ENCODE data around the gene FAAP100. TPM values are rescaled to one million over a fixed set of nuclear protein-coding genes. Genes with fewer than 3 reads are reported as not detected.

Gene FAAP100
- total and polyA plus RNA-seq, 12 donors = 8.7 to 30.6 (median 13.3) TPM

- DNase-seq (peak in 1 of 2 donors; percentile 52), ATAC-seq (peak; percentile 4 to 28 (median 24))
- intact Hi-C loops (cut with DNase I) = loop anchor here in 1 of 10 donors (5.0 kb wide), 1 partner anchor 33 kb away; the partner anchor contains the start of gene FAAP100
- Histone ChIP-seq H3K36me3 (no peaks in the 10 kb centered on the region), H3K27me3 (peaks cover 0 to 25% (median 12%) of the 10 kb centered on the region in 7 donors), H3K27ac (peak overlapping the region in 8 of 10 donors; percentile 13 to 100 (median 50)), H3K9me3 (no peaks in the 10 kb centered on the region), H3K4me1 (peaks cover 22 to 63% (median 55%) of the 10 kb centered on the region in 9 donors), H3K4me3 (peak overlapping the region; percentile 33 to 62 (median 55))
- WGBS, 2 donors = 1% methylated on average over 32 to 47 of the region's 47 CpGs
- TF ChIP-seq, protein P1, sequence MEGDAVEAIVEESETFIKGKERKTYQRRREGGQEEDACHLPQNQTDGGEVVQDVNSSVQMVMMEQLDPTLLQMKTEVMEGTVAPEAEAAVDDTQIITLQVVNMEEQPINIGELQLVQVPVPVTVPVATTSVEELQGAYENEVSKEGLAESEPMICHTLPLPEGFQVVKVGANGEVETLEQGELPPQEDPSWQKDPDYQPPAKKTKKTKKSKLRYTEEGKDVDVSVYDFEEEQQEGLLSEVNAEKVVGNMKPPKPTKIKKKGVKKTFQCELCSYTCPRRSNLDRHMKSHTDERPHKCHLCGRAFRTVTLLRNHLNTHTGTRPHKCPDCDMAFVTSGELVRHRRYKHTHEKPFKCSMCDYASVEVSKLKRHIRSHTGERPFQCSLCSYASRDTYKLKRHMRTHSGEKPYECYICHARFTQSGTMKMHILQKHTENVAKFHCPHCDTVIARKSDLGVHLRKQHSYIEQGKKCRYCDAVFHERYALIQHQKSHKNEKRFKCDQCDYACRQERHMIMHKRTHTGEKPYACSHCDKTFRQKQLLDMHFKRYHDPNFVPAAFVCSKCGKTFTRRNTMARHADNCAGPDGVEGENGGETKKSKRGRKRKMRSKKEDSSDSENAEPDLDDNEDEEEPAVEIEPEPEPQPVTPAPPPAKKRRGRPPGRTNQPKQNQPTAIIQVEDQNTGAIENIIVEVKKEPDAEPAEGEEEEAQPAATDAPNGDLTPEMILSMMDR (IDR thresholded peaks at IDR 0.05) = no peak
These were observed 33.3 kb downstream of the FAAP100 start for GRCh38 chr17:81518785-81519283.

GRCh38 chr17:81518113-81518784 is 33.9 kb downstream of the FAAP100 start:
- DNase-seq (no peak), ATAC-seq (peak in 1 of 8 donors; percentile 2)
- Histone ChIP-seq H3K27ac (peak overlapping the region in 8 of 10 donors; percentile 24 to 100 (median 50)), H3K27me3 (peaks cover 0 to 19% (median 6%) of the 10 kb centered on the region in 7 donors), H3K4me3 (peak overlapping the region in 9 of 10 donors; percentile 41 to 62 (median 56)), H3K4me1 (peaks cover 22 to 63% (median 56%) of the 10 kb centered on the region in 9 donors), H3K9me3 (no peaks in the 10 kb centered on the region), H3K36me3 (no peaks in the 10 kb centered on the region)
- WGBS, 2 donors = 20 to 28% methylated on average over 24 of the region's 24 CpGs
- intact Hi-C loops (cut with DNase I) = loop anchor here in 1 of 10 donors (5.0 kb wide), 1 partner anchor 34 kb away; the partner anchor contains the start of gene FAAP100
- TF ChIP-seq, protein P1 (IDR thresholded peaks at IDR 0.05) = no peak

DNA sequence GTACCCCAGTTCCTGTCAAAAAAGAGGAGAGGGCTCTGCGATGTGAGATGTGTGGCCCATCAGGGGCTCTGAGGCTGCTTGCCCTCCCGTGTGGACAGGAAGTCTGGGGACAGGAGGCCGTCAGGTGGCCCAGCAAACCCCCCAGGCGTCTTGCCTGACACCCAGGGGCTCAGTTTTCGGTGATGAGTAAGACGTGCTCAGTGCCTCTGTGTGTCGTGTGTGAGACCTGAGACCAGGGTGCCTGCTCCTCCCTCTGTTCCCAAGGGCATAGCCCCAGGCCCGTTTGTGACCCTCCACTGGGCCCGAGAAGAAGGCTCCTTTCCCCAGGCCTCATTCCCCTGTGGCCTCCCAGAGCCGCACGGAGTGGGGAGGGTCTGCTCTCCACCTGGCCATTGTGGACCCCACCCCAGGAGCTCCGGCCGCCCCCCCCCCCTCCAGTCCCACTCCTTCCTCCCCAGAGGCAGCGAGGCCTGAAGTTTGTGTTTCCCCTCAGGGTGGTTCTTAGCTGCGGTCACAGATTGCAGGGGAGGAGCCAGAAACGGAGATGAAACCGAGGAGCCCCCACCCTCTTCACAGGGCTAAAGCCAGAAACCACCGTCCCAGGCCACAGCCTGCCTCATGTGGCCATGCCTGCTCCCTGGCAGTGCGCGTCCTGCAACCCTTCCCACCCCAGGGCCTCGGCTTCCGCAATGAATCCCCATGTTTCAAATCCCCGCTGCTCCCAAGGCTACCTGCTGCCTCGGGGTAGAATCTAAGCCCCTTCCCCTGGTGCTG is 34.6 kb downstream of the FAAP100 start:
- DNase-seq (peak in 1 of 2 donors; percentile 14), ATAC-seq (no peak)
- TF ChIP-seq, protein P1 (IDR thresholded peaks at IDR 0.05) = no peak
- Histone ChIP-seq H3K27me3 (peaks cover 0 to 11% (median 0%) of the 10 kb centered on the region in 7 donors), H3K4me1 (peaks cover 22 to 63% (median 54%) of the 10 kb centered on the region in 9 donors), H3K27ac (peak overlapping the region in 7 of 10 donors; percentile 24 to 100 (median 43)), H3K36me3 (no peaks in the 10 kb centered on the region), H3K4me3 (peak overlapping the region in 4 of 10 donors; percentile 9 to 99 (median 76)), H3K9me3 (no peaks in the 10 kb centered on the region)
- intact Hi-C loops (cut with DNase I) = loop anchor here in 1 of 10 donors (5.0 kb wide), 1 partner anchor 35 kb away; the partner anchor contains the start of gene FAAP100
- WGBS, 2 donors = 35 to 55% methylated on average over 24 of the region's 24 CpGs

- H3K27ac ChIP-seq = peak overlapping the region in 8 of 10 donors; percentile 27 to 100 (median 100)
- DNase-seq = peak in 1 of 2 donors; percentile 15
- TF ChIP-seq, protein P1 (IDR thresholded peaks at IDR 0.05) = no peak
- no peaks in the 10 kb centered on the region for H3K9me3 ChIP-seq
- ATAC-seq = no peak
- intact Hi-C loops (cut with DNase I) = loop anchor here in 1 of 10 donors (5.0 kb wide), 1 partner anchor 35 kb away; the partner anchor contains the start of gene FAAP100
- peaks cover 22 to 63% (median 54%) of the 10 kb centered on the region in 9 donors for H3K4me1 ChIP-seq
- H3K36me3 ChIP-seq = peaks cover 0 to 5% (median 2%) of the 10 kb centered on the region in 9 donors
- peak overlapping the region in 6 of 10 donors; percentile 84 to 99 (median 96) for H3K4me3 ChIP-seq
- H3K27me3 ChIP-seq = peaks cover 0 to 10% (median 0%) of the 10 kb centered on the region in 7 donors
- WGBS, 2 donors = 70 to 80% methylated on average over 9 of the region's 9 CpGs
These were observed 35.2 kb downstream of the FAAP100 start for GRCh38 chr17:81517009-81517338.
